Activated B cell treated with CpG ODN at 0.5 μM for 24 hours (primary cell): ENCODE results near the gene FAM161B. TPM values are rescaled to one million over a fixed set of nuclear protein-coding genes. Genes with fewer than 3 reads are reported as not detected.
"Not testable (repeated sequence)": the region's sequence is repeated elsewhere in the genome, so short reads cannot be mapped to it uniquely, and the experiment has no call there.

ENCODE experiments used
- ATAC-seq: fragments of 200-7000 bp; cut with Tn5 transposase; one replicate; pipeline ENCODE4 v1.10.0; 2021; ENCODE audit warnings: low read depth, mild to moderate bottlenecking, moderate library complexity
- CTCF ChIA-PET: fragments of 350-600 bp; sonication (Branson Sonifier 250); formaldehyde crosslinking; loops from one replicate; lab custom pipeline; 2021; ENCODE audit warnings: antibody characterized with exemption; lab: Charles Lee
- POLR2A ChIA-PET: fragments of 350-600 bp; sonication (Branson Sonifier 250); formaldehyde crosslinking; loops from one replicate; lab custom pipeline; 2021; ENCODE audit warnings: antibody characterized with exemption; lab: Charles Lee
- DNase-seq: peaks from one replicate; pipeline ENCODE4 v3.0.0; 2022
- H3K27ac Mint-ChIP-seq: one replicate; pipeline ENCODE4 v1.8.0; 2020; ENCODE audit warnings: mixed read lengths
- H3K27me3 Mint-ChIP-seq: one replicate; pipeline ENCODE4 v1.8.0; 2021; ENCODE audit warnings: mixed read lengths
- H3K36me3 Mint-ChIP-seq: one replicate; pipeline ENCODE4 v1.8.0; 2021; ENCODE audit warnings: low read depth, mixed read lengths
- H3K4me1 Mint-ChIP-seq: one replicate; pipeline ENCODE4 v1.8.0; 2021; ENCODE audit warnings: mixed read lengths
- H3K4me3 Mint-ChIP-seq: one replicate; pipeline ENCODE4 v1.8.0; 2020; ENCODE audit warnings: mild to moderate bottlenecking, mixed read lengths
- H3K9me3 Mint-ChIP-seq: one replicate; pipeline ENCODE4 v1.8.0; 2020; ENCODE audit warnings: mixed read lengths
- intact Hi-C: fragments of 100-400 bp; cut with micrococcal nuclease; formaldehyde crosslinking; loops from one replicate; pipeline ENCODE4 v1.15.1; 2024
- total RNA-seq: library from RNA; stranded (reverse); gene quantifications from 2 replicates; pipeline ENCODE4 v1.2.3, GENCODE V29; 2022
- TF ChIP-seq, protein P1 (sequence below): fragments of 200-600 bp; IDR thresholded peaks from one replicate; pipeline ENCODE4 v1.8.0; 2022; ENCODE audit warnings: antibody characterized with exemption, mild to moderate bottlenecking

FAM161B gene
- total RNA-seq, 1 donor from 2014 or later, result 2.3 TPM

DNA sequence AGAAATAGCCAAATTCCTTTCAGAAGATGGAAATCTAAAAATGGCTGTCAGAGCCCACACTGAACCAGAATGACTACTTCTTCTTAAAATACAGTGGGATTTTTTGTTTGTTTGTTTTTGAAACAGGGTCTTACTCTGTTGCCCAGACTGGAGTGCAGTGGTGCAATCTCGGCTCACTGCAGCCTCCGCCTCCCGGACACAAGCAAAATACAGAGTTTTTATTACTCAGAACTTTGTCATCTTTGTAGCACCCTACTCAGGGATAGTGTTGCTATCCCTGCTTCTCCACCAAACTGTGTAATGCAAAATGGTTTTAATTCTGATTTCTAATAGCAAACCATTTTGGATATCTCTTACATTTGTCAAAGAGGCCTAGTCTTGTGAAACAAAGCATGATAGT lies 46.9 kb downstream of the FAM161B start:
- DNase-seq (no peak), ATAC-seq (no peak)
- Mint-ChIP-seq H3K9me3 (no peaks in the 10 kb centered on the region), H3K4me1 (no peaks in the 10 kb centered on the region), H3K36me3 (peaks cover 76% of the 10 kb centered on the region), H3K4me3 (no peak overlapping the region), H3K27ac (no peak overlapping the region), H3K27me3 (no peaks in the 10 kb centered on the region)
- CTCF ChIA-PET, result no interaction called here
- intact Hi-C loops, result no loop called here
- POLR2A ChIA-PET, result no interaction called here
- TF ChIP-seq, protein P1, sequence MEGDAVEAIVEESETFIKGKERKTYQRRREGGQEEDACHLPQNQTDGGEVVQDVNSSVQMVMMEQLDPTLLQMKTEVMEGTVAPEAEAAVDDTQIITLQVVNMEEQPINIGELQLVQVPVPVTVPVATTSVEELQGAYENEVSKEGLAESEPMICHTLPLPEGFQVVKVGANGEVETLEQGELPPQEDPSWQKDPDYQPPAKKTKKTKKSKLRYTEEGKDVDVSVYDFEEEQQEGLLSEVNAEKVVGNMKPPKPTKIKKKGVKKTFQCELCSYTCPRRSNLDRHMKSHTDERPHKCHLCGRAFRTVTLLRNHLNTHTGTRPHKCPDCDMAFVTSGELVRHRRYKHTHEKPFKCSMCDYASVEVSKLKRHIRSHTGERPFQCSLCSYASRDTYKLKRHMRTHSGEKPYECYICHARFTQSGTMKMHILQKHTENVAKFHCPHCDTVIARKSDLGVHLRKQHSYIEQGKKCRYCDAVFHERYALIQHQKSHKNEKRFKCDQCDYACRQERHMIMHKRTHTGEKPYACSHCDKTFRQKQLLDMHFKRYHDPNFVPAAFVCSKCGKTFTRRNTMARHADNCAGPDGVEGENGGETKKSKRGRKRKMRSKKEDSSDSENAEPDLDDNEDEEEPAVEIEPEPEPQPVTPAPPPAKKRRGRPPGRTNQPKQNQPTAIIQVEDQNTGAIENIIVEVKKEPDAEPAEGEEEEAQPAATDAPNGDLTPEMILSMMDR, result no peak

DNA sequence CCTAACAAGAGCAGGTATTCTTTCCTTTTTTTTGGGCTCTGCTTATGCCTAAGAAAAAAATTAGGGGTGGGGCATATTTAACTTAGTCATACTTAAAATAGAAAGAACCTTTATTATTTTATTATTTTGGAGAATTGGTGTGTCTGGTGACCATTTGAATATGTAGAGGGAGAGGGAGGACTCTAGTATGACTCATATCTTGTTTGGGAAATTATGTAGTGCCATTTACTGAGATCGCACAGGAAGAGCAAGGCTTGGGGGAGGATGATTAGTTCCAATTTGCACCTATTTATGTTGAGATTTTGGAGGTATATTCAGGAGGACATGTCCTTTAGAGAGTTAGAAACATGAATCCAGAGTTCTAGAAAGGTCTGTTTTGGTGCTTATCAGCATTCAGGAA lies 53.4 kb downstream of the FAM161B start:
- intact Hi-C loops, result no loop called here
- ChIA-PET CTCF (interaction anchor here (1.1 kb wide), 1 partner anchor 36 kb away, joined by 3 read pairs; no protein-coding TSS in a partner anchor), POLR2A (no interaction called here)
- H3K27ac Mint-ChIP-seq, result no peak overlapping the region
- no peaks in the 10 kb centered on the region for H3K4me1 Mint-ChIP-seq
- no peak for DNase-seq
- no peaks in the 10 kb centered on the region for H3K27me3 Mint-ChIP-seq
- H3K9me3 Mint-ChIP-seq, result no peaks in the 10 kb centered on the region
- ATAC-seq, result no peak
- TF ChIP-seq, protein P1, result no peak
- no peak overlapping the region for H3K4me3 Mint-ChIP-seq
- peaks cover 74% of the 10 kb centered on the region for H3K36me3 Mint-ChIP-seq

DNA sequence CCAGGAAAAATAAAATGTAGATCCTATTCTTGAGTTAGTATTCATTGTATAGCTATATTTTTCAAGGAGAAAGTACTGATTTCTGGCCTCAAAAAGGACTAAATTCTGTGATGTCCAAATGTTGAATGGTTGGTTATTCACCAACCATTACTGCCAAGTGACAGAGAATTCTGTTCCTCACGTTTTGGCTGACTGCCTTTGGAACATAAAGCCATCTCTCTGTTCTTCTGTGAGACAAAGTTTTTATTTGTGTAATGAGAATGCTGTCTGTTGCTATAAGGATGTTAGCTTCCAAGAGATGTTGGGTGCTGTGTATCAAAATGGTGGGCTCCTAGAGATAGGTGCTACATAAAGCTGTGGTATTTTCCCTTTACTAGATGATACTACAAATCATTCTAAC lies 54.0 kb downstream of the FAM161B start:
- CTCF ChIA-PET, result no interaction called here
- ATAC-seq (no peak), DNase-seq (no peak)
- Mint-ChIP-seq H3K4me1 (no peaks in the 10 kb centered on the region), H3K27me3 (no peaks in the 10 kb centered on the region), H3K9me3 (no peaks in the 10 kb centered on the region), H3K27ac (no peak overlapping the region), H3K4me3 (no peak overlapping the region), H3K36me3 (peaks cover 72% of the 10 kb centered on the region)
- POLR2A ChIA-PET, result no interaction called here
- TF ChIP-seq, protein P1, result no peak
- intact Hi-C loops, result no loop called here

DNA sequence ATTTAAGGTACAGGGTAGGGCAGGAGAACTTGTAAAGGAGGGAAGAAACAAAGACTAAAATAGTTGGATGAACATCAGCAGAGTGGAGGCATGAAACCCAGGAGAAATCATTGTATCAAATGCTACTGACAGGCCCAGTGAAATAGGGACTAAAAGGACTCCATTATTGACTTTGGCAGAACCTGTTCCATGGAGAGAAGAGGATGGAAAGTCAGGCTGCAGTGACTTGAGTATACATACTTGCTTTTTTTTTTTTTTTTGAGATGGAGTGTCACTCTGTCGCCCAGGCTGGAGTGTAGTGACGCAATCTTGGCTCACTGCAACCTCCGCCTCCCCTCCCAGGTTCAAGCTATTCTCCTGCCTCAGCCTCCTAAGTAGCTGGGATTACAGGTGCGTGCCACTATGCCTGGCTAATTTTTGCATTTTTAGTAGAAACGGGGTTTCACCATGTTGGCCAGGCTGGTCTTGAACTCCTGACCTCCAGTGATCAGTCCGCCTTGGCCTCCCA lies 55.7 kb downstream of the FAM161B start:
- H3K9me3 Mint-ChIP-seq, CTCF ChIA-PET, ATAC-seq, H3K27me3 Mint-ChIP-seq, H3K4me1 Mint-ChIP-seq, H3K27ac Mint-ChIP-seq, H3K4me3 Mint-ChIP-seq, DNase-seq, intact Hi-C loops, POLR2A ChIA-PET: not testable (repeated sequence)
- peaks cover 59% of the 10 kb centered on the region for H3K36me3 Mint-ChIP-seq

DNA sequence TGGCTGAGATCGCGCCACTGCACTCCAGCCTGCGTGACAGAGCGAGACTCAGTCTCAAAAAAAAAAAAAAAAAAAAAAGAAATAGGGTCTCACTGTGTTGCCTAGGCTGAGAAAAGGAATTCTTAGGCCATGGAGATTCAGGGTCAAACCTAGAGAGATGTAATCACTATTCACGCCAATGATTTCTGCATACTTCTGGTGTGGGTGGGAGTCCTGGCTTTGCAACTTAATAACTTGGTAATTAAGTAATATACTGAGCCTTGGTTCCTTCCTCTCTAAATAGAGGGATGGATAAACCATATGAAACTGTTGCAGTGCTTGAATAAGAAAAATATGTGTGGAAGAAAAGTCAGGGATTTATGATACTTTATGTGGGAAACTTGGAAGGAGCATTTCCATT lies 60.5 kb downstream of the FAM161B start:
- DNase-seq (no peak), ATAC-seq (no peak)
- no peaks in the 10 kb centered on the region for H3K9me3 Mint-ChIP-seq
- TF ChIP-seq, protein P1, result no peak
- H3K27me3 Mint-ChIP-seq, result no peaks in the 10 kb centered on the region
- CTCF ChIA-PET, result interaction anchor here (3.8 kb wide), 1 partner anchor 160 kb away, joined by 13 read pairs; no protein-coding TSS in a partner anchor
- no peak overlapping the region for H3K4me3 Mint-ChIP-seq
- H3K36me3 Mint-ChIP-seq, result peaks cover 27% of the 10 kb centered on the region
- intact Hi-C loops, result loop anchor here (5.0 kb wide), 1 partner anchor 162 kb away; no protein-coding TSS in a partner anchor
- H3K4me1 Mint-ChIP-seq, result peaks cover 42% of the 10 kb centered on the region
- H3K27ac Mint-ChIP-seq, result no peak overlapping the region
- POLR2A ChIA-PET, result interaction anchor here (0.7 kb wide), 1 partner anchor 426 kb away, joined by 4 read pairs; no protein-coding TSS in a partner anchor
